Panc1 (cell line): Measurements from ENCODE around the gene AGPS. TPM values are rescaled to one million over a fixed set of nuclear protein-coding genes. Genes with fewer than 3 reads are reported as not detected.

Source experiments
- ATAC-seq: fragments of 200-7000 bp; cut with Tn5 transposase; 2 replicates; pipeline ENCODE4 v1.9.1; 2020; ENCODE audit warnings: mild to moderate bottlenecking, moderate library complexity
- BruUV-seq: library from RNA; stranded (reverse); fragments of 400-500 nt; replicated peaks from 2 replicates; lab custom pipeline; 2021; lab: Mats Ljungman, UMichigan
- CTCF ChIA-PET: fragments of 300-600 bp; sonication (Branson Sonifier 250); formaldehyde crosslinking; loops from one replicate; lab custom pipeline; 2022; ENCODE audit warnings: antibody characterized with exemption; lab: Charles Lee
- POLR2A ChIA-PET: fragments of 300-600 bp; sonication (Branson Sonifier 250); formaldehyde crosslinking; loops from one replicate; lab custom pipeline; 2022; ENCODE audit warnings: antibody characterized with exemption; lab: Charles Lee
- DNase-seq: peaks from one replicate; pipeline ENCODE4 v3.0.0-alpha.2; 2010; ENCODE audit warnings: low read depth, low spot score
- H3K27ac ChIP-seq: 2 replicates; pipeline ENCODE4 v1.5.1; 2011; ENCODE audit warnings: mild to moderate bottlenecking, low read length, inconsistent platforms
- H3K27me3 ChIP-seq: fragments of 200-500 bp; sonication (Bioruptor generic); 2 replicates; pipeline ENCODE4 v1.6.0; 2014; ENCODE audit warnings: low read length, inconsistent platforms; ENCODE audit not compliant: control insufficient read depth, insufficient read depth
- H3K36me3 ChIP-seq: fragments of 200-500 bp; sonication (Bioruptor generic); 2 replicates; pipeline ENCODE4 v1.5.1; 2014; ENCODE audit warnings: inconsistent platforms, mild to moderate bottlenecking, low read length, moderate library complexity; ENCODE audit not compliant: control insufficient read depth, insufficient read depth
- H3K4me1 ChIP-seq: 2 replicates; pipeline ENCODE4 v1.5.1; 2011; ENCODE audit warnings: inconsistent platforms, mild to moderate bottlenecking, low read length, moderate library complexity; ENCODE audit not compliant: control insufficient read depth, insufficient read depth
- H3K4me3 ChIP-seq, 2 experiments: 2 replicates each; pipeline ENCODE4 v1.5.1; 2011 to 2012; ENCODE audit warnings: low read depth in 2 of 2, low read length in 2 of 2, mild to moderate bottlenecking in 2 of 2, inconsistent platforms in 1 of 2, moderate library complexity in 1 of 2
- H3K9me3 ChIP-seq: fragments of 200-500 bp; sonication (Bioruptor generic); 2 replicates; pipeline ENCODE4 v1.5.1; 2014; ENCODE audit warnings: low read depth, mild to moderate bottlenecking, inconsistent platforms, low read length, moderate library complexity; ENCODE audit not compliant: control insufficient read depth, insufficient read depth
- CTCF ChIP-seq: fragments of 450-650 bp; IDR thresholded peaks from 2 replicates; pipeline ENCODE4 v1.5.1; 2017; ENCODE audit warnings: mild to moderate bottlenecking
- POLR2AphosphoS5 ChIP-seq: IDR thresholded peaks from 2 replicates; pipeline ENCODE4 v1.6.1; 2012; ENCODE audit warnings: mild to moderate bottlenecking, low read depth, low read length, moderate library complexity
- REST ChIP-seq, 2 experiments: IDR thresholded peaks; 2 replicates each; pipeline ENCODE4 v1.6.1; 2011 to 2012; ENCODE audit warnings: low read depth in 2 of 2, control low read depth in 1 of 2, low read length in 1 of 2, mild to moderate bottlenecking in 1 of 2, moderate library complexity in 1 of 2; ENCODE audit not compliant: insufficient read depth in 1 of 2
- SIN3A ChIP-seq: IDR thresholded peaks from 2 replicates; pipeline ENCODE4 v1.6.1; 2012; ENCODE audit warnings: low read depth, mild to moderate bottlenecking, low read length, moderate library complexity, borderline replicate concordance; ENCODE audit not compliant: insufficient read depth
- TCF7L2 ChIP-seq: IDR thresholded peaks from 2 replicates; pipeline ENCODE4 v1.6.1; 2011; ENCODE audit warnings: mild to moderate bottlenecking, low read depth, low read length, inconsistent platforms
- in situ Hi-C: cut with HindIII; loops from 2 replicates; pipeline ENCODE4 v1.10.0; 2016; ENCODE audit warnings: low sequenced_read_pairs, low pct_unique_long_range_greater_than_20kb
- intact Hi-C: fragments of 100-400 bp; cut with micrococcal nuclease; formaldehyde crosslinking; loops from one replicate; pipeline ENCODE4 v1.10.0; 2022; ENCODE audit not compliant: unreplicated experiment
- total RNA-seq: library from RNA; stranded (reverse); gene quantifications from one replicate; pipeline ENCODE4 v1.2.1, GENCODE V29; 2021; ENCODE audit not compliant: unreplicated experiment

The AGPS gene
- total RNA-seq, 1 experiment from 2014 or later: 68.7 TPM

- no peak for TF ChIP-seq CTCF
- no peak for TF ChIP-seq TCF7L2
- no peak for TF ChIP-seq REST (IDR thresholded peaks at IDR 0.05; ENCODE audit: insufficient read depth in 1 of 2, low read depth in 2 of 2, low read length in 1 of 2)
- TF ChIP-seq POLR2AphosphoS5: no peak
- TF ChIP-seq SIN3A: no peak
- no peak for DNase-seq
- H3K9me3 ChIP-seq: no peaks in the 10 kb centered on the region
- intact Hi-C loops: no loop called here
- no peak overlapping the region for H3K27ac ChIP-seq
- CTCF ChIA-PET: no interaction called here
- BruUV-seq: no TSS peak
- no peaks in the 10 kb centered on the region; the same call in none of the 2 replicates for H3K36me3 ChIP-seq
- in situ Hi-C loops: no loop called here
- no peaks in the 10 kb centered on the region for H3K27me3 ChIP-seq
- no peak for ATAC-seq
- H3K4me3 ChIP-seq: no peak overlapping the region
- POLR2A ChIA-PET: no interaction called here
- no peaks in the 10 kb centered on the region for H3K4me1 ChIP-seq
These were observed 149.8 kb downstream of the AGPS start for GRCh38 chr2:177542396-177542795.

GRCh38 chr2:177543007-177543760 is 150.6 kb downstream of the AGPS start:
- Histone ChIP-seq H3K4me1 (no peaks in the 10 kb centered on the region), H3K4me3 (no peak overlapping the region), H3K27ac (no peak overlapping the region), H3K36me3 (no peaks in the 10 kb centered on the region; the same call in none of the 2 replicates), H3K9me3 (no peaks in the 10 kb centered on the region), H3K27me3 (no peaks in the 10 kb centered on the region)
- CTCF ChIA-PET: no interaction called here
- POLR2A ChIA-PET: interaction anchor here (0.5 kb wide), 1 partner anchor 201 kb away, joined by 4 read pairs; no protein-coding TSS in a partner anchor
- DNase-seq (no peak), ATAC-seq (no peak)
- no TSS peak for BruUV-seq
- TF ChIP-seq SIN3A (no peak), CTCF (no peak), TCF7L2 (no peak), POLR2AphosphoS5 (no peak), REST (IDR thresholded peaks at IDR 0.05; ENCODE audit: insufficient read depth in 1 of 2, low read depth in 2 of 2, low read length in 1 of 2) (no peak)
- intact Hi-C loops: no loop called here
- in situ Hi-C loops: no loop called here
